ENCODE results near the gene DAPK1.

GRCh38 chr9:87641067-87641466 is 143.4 kb downstream of the DAPK1 start:
- TF ChIP-seq CTCF (IDR thresholded peaks at IDR 0.05) (no peak), POLR2A (IDR thresholded peaks at IDR 0.05) (no peak)

All from adrenal gland (tissue), 5 donors.